Limb (tissue), 2 donors: ENCODE data around the gene C2orf76.

Source experiments
- DNase-seq, 2 donors: peaks; one replicate each; pipeline ENCODE4 v3.0.0-alpha.2; 2016; ENCODE audit errors: extremely low spot score in 2 of 2

Gene C2orf76

DNA sequence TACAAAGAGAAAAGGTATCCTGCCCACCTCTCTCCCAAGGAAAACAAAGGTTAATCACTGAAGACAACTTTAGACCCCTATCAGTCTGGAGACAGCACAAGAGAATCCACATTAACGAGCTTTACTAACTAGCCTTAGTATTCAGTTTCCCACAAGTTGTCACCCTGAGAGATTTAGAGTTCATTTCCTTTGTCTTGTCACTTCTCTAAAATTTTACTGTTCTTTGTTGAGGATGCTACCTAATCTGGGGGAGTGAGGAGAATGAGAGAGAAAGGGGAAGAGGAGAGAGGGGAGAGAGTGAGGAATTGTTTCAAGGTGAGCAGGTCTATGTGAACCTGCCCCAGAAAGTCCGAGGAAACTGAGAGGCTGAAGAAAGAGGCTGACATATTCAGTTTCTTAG is 28.4 kb downstream of the C2orf76 start:
- no peak for DNase-seq

DNA sequence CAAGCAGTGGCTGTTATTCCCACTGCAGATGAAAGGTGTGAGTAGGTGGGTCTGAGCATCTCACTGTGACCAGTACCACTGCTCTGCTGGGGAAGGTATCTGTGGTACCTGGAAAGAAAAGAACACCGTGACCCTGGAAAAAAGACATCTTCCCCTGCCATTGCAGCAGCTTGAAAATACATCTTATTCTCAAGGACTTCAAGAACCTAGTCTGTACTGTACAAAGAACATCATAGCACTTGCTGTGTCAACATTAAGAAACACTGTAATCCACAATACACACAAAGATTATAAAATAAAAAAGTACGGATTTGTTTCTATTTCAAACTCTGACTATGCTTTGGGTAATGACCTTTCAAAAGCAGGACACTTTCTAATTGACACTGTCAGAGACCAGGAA is 28.9 kb downstream of the C2orf76 start:
- no peak for DNase-seq

DNA sequence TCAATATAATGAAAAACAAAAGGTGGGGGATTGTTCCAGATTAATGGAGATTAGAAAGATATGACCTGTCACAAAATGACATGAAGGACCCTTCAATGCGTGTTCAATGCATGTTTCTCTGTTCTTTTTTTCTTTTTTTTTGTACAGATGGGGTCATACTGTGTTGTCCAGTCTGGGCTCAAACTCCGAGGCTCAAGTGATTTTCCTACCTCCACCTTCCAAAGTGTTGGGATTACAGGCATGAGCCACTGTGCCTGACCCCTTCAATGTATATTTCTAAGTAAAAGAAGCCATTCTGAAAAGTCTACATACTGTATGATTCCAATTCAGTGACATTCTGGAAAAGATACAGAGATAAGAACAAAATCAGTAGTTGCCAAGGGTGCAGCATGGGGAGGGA is 32.8 kb downstream of the C2orf76 start:
- DNase-seq = no peak

GRCh38 chr2:119333360-119333759 is 33.3 kb downstream of the C2orf76 start:
- DNase-seq = no peak

GRCh38 chr2:119332953-119333352 is 33.7 kb downstream of the C2orf76 start:
- no peak for DNase-seq

GRCh38 chr2:119327431-119327830 is 39.2 kb downstream of the C2orf76 start:
- DNase-seq = no peak

DNA sequence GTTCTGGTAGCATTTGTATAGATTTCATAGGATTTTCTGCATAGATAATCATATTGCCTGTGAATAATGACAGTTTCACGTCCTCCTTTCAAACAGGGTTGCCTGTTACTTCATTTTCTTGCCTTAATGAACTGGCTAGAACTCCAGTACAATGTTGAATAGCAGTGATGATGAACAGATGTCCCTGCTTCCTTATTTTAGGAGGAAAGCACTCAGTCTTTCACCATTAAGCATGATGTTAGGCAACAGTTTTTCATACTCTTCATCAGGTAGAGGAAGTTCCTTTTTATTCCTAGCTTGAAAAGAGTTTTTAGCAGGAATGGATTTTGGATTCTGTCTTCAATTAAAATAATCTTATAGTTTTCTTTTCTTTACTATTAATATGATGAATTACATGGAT is 39.7 kb downstream of the C2orf76 start:
- no peak for DNase-seq

- DNase-seq = no peak
These were observed 41.9 kb downstream of the C2orf76 start for GRCh38 chr2:119324685-119325270.

- DNase-seq = no peak
These were observed 43.2 kb downstream of the C2orf76 start for GRCh38 chr2:119323459-119323858.

- no peak for DNase-seq
These were observed 47.0 kb downstream of the C2orf76 start for GRCh38 chr2:119319593-119319992.

DNA sequence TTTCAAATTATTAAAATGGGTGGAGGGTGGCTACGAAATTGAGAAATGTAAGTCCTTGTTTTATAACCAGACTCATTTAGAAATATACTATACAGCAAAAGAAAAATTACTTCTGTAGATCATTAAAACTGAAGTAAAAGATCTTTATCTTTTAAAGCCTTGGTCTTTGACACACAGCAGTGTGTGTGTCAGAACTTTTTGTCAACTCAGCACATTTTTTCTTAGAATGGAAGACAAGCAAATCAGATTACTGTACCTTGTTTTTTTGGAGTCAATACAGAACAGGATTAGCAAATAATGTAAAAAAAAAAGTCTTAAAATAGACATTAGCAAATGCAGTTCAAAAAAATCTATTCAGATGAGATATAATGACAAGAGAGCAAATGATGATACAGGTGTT is 49.1 kb downstream of the C2orf76 start:
- DNase-seq = no peak

- DNase-seq = no peak
These were observed 50.6 kb downstream of the C2orf76 start for GRCh38 chr2:119316066-119316465.

- DNase-seq = no peak
These were observed 51.3 kb downstream of the C2orf76 start for GRCh38 chr2:119315241-119315925.

DNA sequence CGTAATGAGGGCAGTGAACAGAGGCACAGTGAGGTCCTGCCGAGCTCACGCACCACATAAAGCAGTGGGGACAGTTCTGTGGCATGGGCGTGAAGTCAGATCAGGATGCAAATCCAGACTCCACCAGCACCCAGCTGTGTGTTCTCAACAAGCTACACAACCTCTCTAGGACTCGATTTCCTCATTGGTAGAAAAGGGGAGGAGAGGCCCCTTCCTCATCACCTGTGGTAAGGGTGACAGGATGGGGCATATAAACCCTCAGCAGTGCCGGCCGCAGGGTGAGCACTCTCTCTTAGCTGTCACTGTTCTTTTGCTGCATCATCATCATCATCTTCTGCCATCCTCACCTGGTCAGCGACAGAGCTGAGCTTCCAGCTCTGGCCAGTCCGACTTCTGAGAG is 54.8 kb downstream of the C2orf76 start:
- DNase-seq = no peak

- no peak for DNase-seq
These were observed 55.3 kb downstream of the C2orf76 start for GRCh38 chr2:119311371-119311770.

DNA sequence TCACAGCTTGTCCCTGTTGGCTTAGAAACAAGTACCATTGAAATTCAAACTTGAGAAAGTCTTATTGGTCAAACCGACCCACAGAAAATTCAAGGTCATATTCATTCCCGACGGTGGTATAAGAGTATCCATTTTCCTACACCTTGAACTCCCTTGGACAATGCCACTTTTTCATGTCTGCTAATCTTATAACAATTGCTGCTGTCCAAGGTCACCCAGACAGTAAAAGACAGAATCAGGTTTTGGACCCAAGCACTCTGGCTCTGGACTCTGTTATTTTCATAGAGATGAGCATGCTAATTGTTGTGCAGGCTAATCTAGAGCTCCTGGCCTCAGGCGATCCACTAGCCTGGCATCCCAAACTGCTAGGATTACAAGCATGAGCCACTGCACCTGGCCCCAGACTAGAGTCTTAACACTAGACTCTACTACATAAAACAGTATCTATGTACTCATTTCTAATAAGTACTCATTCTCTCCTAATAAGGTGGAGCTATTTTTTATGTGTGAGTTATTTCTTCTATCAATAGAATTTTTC is 57.8 kb downstream of the C2orf76 start:
- no peak for DNase-seq

- no peak for DNase-seq
These were observed 59.1 kb downstream of the C2orf76 start for GRCh38 chr2:119307419-119308140.

DNA sequence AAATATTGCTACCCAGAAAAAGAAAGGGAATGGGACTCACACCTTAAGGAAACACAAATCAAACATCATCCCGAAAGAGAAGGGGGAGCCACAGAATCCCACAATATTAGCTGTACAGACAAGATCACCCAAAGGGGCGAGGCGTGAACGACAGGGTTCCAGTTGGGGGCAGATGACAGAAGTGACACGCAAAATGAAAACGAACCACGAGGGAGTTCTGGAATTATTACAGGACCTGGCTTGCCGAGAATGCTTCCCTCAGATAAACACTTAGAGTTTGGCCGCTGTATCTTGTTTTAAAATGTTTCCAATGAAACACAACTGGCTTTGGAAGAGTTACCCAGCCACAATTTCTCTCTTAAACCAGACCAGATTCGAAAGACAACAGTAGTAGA is 60.4 kb downstream of the C2orf76 start:
- DNase-seq = no peak

DNA sequence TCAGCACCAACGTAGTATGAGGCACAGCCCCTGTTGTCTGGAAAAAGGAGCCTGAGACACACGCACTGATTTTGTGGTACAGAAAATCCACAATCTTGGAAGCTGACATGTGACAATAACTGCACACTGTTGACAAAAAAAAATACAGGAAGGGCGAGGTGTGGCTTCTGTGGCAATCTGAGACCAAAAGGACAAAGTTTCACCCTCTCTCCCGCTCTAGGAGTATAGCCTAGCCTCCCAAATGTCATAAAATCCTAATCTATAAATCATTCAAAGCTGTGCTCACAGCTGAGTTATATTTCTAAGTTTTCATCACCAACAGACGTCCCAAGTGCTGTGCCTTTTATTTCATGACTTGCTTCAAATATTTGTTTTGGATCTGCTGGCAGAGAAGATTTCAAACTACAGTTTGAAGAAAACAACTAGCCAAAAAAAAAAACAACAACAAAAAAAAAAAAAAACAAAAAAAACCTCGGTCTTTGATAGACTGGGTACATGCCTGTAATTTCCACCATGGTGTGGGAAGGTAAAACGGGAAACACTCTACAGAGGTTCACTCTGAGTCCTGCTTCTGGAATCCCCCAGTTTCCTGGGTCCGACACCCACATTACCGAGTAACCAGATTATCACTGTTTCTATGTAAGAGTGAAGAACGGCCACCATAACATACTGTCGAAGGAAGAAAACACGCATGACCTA is 61.0 kb downstream of the C2orf76 start:
- DNase-seq = no peak

DNA sequence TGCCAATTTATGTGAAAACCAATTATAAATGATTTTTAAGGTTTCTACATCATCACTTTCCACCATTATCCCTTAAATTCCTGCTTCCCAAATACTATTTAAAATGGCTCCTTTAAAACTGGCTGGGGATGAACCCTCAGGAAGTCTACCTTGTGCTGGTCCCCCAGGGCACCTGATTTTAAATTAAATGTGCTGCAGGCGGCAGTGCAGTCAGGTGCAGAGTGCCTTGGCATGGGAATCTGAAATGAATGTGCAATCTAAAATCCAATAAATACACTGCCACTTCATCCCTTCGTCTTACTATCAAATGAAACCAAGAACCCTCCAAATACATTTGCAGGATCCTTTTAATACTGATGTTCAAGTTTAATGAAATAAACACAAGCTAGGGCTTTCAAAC is 61.8 kb downstream of the C2orf76 start:
- no peak for DNase-seq

DNA sequence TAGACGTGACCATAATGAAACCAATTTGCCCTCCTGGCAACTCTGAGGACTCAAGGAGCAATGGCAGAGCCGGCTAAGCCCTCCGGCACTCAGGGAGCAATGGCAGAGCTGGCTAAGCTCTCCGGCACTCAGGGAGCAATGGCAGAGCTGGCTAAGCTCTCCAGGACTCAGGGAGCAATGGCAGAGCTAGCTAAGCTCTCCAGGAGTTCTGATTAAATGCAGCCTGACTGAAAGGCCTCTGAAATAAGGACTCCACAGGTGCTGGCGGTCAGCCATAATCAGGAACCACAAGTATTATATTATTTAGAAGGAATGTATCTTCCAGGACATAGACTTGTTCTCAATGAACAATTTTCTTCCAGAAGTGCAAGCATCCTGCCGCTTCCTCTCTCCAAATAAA is 65.2 kb downstream of the C2orf76 start:
- DNase-seq = no peak
